ENCODE results near the gene PLCB2. TPM values are rescaled to one million over a fixed set of nuclear protein-coding genes. Genes with fewer than 3 reads are reported as not detected.

PLCB2 gene
- total and polyA plus RNA-seq, 9 of the 15 experiments (the other 6 are each of a cell fraction or from before 2014, with no cell fraction given) = 0.37 to 12.3 (median 8.0) TPM

DNA sequence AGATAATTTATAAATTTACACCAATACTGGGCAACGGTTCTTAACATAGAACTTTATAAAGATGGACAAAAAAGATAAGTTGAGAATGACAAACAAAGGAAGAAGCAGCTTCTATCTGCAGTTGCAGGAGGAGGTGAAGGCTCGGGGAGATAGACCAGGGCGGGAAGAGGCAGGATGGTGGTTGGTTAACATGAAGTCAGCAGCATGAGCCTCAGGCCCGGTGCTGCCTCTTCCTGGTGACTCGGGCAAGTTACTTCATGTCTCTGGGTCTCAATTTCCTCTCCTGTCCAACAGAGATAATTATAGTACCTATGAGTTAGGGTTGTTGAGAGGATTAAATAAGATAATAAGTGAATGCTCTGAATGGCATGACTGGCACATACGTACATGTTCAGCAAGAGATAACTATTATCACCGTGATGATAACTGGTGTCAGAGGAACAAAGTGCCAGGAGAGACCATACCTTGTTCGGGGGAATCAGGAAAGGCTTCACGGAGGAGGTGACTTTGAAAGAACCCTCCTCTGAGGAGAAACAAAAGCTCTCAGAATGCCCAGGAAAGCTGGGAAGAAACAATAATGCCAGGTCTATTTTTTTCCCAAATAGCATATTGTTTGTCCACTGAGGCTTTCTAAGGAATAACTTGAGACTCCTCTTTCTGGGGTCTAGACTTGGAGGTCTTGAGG, 64.5 kb downstream of the PLCB2 start (continued):
- TF ChIP-seq, protein P1, sequence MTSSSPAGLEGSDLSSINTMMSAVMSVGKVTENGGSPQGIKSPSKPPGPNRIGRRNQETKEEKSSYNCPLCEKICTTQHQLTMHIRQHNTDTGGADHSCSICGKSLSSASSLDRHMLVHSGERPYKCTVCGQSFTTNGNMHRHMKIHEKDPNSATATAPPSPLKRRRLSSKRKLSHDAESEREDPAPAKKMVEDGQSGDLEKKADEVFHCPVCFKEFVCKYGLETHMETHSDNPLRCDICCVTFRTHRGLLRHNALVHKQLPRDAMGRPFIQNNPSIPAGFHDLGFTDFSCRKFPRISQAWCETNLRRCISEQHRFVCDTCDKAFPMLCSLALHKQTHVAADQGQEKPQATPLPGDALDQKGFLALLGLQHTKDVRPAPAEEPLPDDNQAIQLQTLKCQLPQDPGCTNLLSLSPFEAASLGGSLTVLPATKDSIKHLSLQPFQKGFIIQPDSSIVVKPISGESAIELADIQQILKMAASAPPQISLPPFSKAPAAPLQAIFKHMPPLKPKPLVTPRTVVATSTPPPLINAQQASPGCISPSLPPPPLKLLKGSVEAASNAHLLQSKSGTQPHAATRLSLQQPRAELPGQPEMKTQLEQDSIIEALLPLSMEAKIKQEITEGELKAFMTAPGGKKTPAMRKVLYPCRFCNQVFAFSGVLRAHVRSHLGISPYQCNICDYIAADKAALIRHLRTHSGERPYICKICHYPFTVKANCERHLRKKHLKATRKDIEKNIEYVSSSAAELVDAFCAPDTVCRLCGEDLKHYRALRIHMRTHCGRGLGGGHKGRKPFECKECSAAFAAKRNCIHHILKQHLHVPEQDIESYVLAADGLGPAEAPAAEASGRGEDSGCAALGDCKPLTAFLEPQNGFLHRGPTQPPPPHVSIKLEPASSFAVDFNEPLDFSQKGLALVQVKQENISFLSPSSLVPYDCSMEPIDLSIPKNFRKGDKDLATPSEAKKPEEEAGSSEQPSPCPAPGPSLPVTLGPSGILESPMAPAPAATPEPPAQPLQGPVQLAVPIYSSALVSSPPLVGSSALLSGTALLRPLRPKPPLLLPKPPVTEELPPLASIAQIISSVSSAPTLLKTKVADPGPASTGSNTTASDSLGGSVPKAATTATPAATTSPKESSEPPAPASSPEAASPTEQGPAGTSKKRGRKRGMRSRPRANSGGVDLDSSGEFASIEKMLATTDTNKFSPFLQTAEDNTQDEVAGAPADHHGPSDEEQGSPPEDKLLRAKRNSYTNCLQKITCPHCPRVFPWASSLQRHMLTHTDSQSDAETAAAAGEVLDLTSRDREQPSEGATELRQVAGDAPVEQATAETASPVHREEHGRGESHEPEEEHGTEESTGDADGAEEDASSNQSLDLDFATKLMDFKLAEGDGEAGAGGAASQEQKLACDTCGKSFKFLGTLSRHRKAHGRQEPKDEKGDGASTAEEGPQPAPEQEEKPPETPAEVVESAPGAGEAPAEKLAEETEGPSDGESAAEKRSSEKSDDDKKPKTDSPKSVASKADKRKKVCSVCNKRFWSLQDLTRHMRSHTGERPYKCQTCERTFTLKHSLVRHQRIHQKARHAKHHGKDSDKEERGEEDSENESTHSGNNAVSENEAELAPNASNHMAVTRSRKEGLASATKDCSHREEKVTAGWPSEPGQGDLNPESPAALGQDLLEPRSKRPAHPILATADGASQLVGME (CRISPR knock-in tag; IDR thresholded peaks at IDR 0.05) = no peak
- no peak for TF ChIP-seq FOXA3 (CRISPR knock-in tag; conservative IDR thresholded peaks at IDR 0.05 in 1 of 2, IDR thresholded peaks at IDR 0.05 in 1 of 2)
- no peak for TF ChIP-seq FUS (optimal IDR thresholded peaks at IDR 0.05; ENCODE audit: low read depth, low read length)
- no peak for TF ChIP-seq GTF2A2 (tag; IDR thresholded peaks at IDR 0.05)
- TF ChIP-seq, protein P2, sequence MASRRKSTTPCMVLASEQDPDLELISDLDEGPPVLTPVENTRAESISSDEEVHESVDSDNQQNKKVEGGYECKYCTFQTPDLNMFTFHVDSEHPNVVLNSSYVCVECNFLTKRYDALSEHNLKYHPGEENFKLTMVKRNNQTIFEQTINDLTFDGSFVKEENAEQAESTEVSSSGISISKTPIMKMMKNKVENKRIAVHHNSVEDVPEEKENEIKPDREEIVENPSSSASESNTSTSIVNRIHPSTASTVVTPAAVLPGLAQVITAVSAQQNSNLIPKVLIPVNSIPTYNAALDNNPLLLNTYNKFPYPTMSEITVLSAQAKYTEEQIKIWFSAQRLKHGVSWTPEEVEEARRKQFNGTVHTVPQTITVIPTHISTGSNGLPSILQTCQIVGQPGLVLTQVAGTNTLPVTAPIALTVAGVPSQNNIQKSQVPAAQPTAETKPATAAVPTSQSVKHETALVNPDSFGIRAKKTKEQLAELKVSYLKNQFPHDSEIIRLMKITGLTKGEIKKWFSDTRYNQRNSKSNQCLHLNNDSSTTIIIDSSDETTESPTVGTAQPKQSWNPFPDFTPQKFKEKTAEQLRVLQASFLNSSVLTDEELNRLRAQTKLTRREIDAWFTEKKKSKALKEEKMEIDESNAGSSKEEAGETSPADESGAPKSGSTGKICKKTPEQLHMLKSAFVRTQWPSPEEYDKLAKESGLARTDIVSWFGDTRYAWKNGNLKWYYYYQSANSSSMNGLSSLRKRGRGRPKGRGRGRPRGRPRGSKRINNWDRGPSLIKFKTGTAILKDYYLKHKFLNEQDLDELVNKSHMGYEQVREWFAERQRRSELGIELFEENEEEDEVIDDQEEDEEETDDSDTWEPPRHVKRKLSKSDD (conservative IDR thresholded peaks at IDR 0.05; ENCODE audit: low read length) = no peak
- TF ChIP-seq, protein P3, sequence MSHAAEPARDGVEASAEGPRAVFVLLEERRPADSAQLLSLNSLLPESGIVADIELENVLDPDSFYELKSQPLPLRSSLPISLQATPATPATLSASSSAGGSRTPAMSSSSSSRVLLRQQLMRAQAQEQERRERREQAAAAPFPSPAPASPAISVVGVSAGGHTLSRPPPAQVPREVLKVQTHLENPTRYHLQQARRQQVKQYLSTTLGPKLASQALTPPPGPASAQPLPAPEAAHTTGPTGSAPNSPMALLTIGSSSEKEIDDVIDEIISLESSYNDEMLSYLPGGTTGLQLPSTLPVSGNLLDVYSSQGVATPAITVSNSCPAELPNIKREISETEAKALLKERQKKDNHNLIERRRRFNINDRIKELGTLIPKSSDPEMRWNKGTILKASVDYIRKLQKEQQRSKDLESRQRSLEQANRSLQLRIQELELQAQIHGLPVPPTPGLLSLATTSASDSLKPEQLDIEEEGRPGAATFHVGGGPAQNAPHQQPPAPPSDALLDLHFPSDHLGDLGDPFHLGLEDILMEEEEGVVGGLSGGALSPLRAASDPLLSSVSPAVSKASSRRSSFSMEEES (CRISPR knock-in tag; IDR thresholded peaks at IDR 0.05) = no peak
- TF ChIP-seq, protein P4, sequence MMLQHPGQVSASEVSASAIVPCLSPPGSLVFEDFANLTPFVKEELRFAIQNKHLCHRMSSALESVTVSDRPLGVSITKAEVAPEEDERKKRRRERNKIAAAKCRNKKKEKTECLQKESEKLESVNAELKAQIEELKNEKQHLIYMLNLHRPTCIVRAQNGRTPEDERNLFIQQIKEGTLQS (IDR thresholded peaks at IDR 0.05) = no peak
- TF ChIP-seq, protein P4 (CRISPR knock-in tag; conservative IDR thresholded peaks at IDR 0.05) = no peak
- TF ChIP-seq MTA3 (IDR thresholded peaks at IDR 0.05; ENCODE audit: borderline replicate concordance) = no peak
- TF ChIP-seq, protein P5, sequence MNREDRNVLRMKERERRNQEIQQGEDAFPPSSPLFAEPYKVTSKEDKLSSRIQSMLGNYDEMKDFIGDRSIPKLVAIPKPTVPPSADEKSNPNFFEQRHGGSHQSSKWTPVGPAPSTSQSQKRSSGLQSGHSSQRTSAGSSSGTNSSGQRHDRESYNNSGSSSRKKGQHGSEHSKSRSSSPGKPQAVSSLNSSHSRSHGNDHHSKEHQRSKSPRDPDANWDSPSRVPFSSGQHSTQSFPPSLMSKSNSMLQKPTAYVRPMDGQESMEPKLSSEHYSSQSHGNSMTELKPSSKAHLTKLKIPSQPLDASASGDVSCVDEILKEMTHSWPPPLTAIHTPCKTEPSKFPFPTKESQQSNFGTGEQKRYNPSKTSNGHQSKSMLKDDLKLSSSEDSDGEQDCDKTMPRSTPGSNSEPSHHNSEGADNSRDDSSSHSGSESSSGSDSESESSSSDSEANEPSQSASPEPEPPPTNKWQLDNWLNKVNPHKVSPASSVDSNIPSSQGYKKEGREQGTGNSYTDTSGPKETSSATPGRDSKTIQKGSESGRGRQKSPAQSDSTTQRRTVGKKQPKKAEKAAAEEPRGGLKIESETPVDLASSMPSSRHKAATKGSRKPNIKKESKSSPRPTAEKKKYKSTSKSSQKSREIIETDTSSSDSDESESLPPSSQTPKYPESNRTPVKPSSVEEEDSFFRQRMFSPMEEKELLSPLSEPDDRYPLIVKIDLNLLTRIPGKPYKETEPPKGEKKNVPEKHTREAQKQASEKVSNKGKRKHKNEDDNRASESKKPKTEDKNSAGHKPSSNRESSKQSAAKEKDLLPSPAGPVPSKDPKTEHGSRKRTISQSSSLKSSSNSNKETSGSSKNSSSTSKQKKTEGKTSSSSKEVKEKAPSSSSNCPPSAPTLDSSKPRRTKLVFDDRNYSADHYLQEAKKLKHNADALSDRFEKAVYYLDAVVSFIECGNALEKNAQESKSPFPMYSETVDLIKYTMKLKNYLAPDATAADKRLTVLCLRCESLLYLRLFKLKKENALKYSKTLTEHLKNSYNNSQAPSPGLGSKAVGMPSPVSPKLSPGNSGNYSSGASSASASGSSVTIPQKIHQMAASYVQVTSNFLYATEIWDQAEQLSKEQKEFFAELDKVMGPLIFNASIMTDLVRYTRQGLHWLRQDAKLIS (CRISPR knock-in tag; IDR thresholded peaks at IDR 0.05) = no peak
- no peak for TF ChIP-seq PHB (CRISPR knock-in tag; IDR thresholded peaks at IDR 0.05)
